Fibroblast of mammary gland (primary cell): ENCODE measurements around the gene CBX2.

ENCODE experiments used
- DNase-seq: peaks from one replicate; pipeline ENCODE4 v3.0.0-alpha.2; 2010; ENCODE audit warnings: low read depth
- H3K4me3 ChIP-seq: 2 replicates; pipeline ENCODE4 v1.5.1; 2011; ENCODE audit warnings: low read depth, mild to moderate bottlenecking, low read length, moderate library complexity; ENCODE audit not compliant: control insufficient read depth
- CTCF ChIP-seq: conservative IDR thresholded peaks from 2 replicates; pipeline ENCODE4 v1.5.1; 2011; ENCODE audit warnings: low read depth, low read length, inconsistent platforms; ENCODE audit not compliant: control insufficient read depth, insufficient read depth

CBX2 gene

GRCh38 chr17:79824893-79825579 is 47.1 kb downstream of the CBX2 start:
- H3K4me3 ChIP-seq = no peak overlapping the region
- no peak for DNase-seq
- TF ChIP-seq CTCF = no peak

GRCh38 chr17:79825580-79825921 is 47.6 kb downstream of the CBX2 start:
- no peak for DNase-seq
- no peak for TF ChIP-seq CTCF
- H3K4me3 ChIP-seq = no peak overlapping the region

GRCh38 chr17:79826204-79826680 is 48.3 kb downstream of the CBX2 start:
- no peak for DNase-seq
- TF ChIP-seq CTCF = no peak
- H3K4me3 ChIP-seq = no peak overlapping the region

- no peak overlapping the region for H3K4me3 ChIP-seq
- no peak for DNase-seq
- no peak for TF ChIP-seq CTCF
These were observed 49.1 kb downstream of the CBX2 start for GRCh38 chr17:79826841-79827578.

- TF ChIP-seq CTCF = no peak
- no peak overlapping the region for H3K4me3 ChIP-seq
- DNase-seq = no peak
These were observed 51.1 kb downstream of the CBX2 start for GRCh38 chr17:79829004-79829403.

- H3K4me3 ChIP-seq = no peak overlapping the region
- no peak for DNase-seq
- no peak for TF ChIP-seq CTCF
These were observed 51.5 kb downstream of the CBX2 start for GRCh38 chr17:79829457-79829856.
